Retinal pigment epithelial cell (primary cell): ENCODE measurements around the gene STOX2.

ENCODE experiments used
- DNase-seq: peaks from one replicate; pipeline ENCODE4 v3.0.0-alpha.2; 2010; ENCODE audit warnings: low read depth
- H3K4me3 ChIP-seq: 2 replicates; pipeline ENCODE4 v1.5.1; 2011; ENCODE audit warnings: mild to moderate bottlenecking, low read length, control low read depth, moderate library complexity
- TF ChIP-seq, protein P1 (sequence below): conservative IDR thresholded peaks from 2 replicates; pipeline ENCODE4 v1.5.1; 2011; ENCODE audit warnings: low read depth, low read length, control low read depth, inconsistent platforms

The STOX2 gene

DNA sequence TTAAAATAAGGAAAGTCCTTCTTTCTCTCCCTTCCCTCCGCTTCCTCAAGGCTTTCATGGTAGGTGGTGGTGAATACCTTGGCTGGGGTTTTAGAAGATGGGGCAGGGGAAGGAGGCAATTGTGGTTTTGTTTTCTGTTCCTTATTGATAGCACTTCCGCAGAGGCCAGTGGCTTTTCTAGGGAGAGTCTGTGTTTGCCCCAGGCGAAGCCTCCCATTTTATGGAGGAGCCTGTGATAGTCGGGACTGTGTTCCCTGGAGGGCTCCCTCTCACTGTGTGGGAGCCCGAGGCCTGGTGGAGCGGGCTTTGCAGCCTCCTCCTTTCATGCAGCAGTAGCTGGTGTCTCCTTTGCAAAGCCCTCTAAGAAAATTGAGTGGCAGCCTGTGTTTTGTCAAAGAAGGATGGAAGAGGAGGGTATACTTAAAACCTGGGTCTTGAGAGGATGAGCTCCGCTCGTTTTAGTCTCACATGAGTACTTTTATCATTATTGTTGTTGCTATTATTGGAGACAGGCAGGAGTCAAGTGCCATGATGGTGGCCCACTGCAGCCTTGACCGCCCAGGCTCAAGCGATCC lies 29.8 kb upstream of the STOX2 start:
- DNase-seq = no peak
- TF ChIP-seq, protein P1, sequence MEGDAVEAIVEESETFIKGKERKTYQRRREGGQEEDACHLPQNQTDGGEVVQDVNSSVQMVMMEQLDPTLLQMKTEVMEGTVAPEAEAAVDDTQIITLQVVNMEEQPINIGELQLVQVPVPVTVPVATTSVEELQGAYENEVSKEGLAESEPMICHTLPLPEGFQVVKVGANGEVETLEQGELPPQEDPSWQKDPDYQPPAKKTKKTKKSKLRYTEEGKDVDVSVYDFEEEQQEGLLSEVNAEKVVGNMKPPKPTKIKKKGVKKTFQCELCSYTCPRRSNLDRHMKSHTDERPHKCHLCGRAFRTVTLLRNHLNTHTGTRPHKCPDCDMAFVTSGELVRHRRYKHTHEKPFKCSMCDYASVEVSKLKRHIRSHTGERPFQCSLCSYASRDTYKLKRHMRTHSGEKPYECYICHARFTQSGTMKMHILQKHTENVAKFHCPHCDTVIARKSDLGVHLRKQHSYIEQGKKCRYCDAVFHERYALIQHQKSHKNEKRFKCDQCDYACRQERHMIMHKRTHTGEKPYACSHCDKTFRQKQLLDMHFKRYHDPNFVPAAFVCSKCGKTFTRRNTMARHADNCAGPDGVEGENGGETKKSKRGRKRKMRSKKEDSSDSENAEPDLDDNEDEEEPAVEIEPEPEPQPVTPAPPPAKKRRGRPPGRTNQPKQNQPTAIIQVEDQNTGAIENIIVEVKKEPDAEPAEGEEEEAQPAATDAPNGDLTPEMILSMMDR = no peak
- H3K4me3 ChIP-seq = no peak overlapping the region

DNA sequence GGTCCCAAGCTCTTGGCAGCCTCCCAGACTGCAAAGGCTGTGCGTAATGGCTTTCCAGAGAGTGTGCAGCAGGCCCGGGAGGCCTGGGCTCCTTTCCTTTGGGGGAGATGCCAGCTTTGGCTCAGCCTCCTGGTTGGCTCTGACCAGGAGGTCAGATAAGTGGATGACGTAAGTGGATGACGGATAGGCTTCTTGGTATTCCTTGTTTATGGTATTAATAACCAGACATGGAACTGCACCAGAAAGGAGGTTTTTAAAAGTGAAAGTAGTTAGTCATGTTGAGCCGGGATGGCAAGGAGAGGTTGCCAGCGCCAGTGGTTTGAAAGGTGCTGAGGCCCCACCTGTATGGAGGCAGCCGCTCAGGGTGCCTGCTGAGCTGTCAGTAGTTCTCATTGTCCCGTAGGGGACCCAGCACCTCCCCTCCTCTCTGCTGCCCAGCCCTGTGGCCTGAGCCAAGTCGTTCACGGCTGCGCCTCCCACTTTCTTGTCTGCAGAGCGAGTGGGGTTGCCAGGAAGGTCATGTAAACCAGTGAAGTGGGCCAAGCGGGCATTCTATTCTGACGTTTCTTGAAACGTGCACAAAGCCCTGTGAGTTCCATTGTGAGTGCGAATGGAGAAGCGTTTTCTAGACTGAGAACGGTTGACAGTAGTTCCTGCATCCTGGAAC lies 28.7 kb upstream of the STOX2 start:
- TF ChIP-seq, protein P1 = no peak
- DNase-seq = peak; percentile 99

DNA sequence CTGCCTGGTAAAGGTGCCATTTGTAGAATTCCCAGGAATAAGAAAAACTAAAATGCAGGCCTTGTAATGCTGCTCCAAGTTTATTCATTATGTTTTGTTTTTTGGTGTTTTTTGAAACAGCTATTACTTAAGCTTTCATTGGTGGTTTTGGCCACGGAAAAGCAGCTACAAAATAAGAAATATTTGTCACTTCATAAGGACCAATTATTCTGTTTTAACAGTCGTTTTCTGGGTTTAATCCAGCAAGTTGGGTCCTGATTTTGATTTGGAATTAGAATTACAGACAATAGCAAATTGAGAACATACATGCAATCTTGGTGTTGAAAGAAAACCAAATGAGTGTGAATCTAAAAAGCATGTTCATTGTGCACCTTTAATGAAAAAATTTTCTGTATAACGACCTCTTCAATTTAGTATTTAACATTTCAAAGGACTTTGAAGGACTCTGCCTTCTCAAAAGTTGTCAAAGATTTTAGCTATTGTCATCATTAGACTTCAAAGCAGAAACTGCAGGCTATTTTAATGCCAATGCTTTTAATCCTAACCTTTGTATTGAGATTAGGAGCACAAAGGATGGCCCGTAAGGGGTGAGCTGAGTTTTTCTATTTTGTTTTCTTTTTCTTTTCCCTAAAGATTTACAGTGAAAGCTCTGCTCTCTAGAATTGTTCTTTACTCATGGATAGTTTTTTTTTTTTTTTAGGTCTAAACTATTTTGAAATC lies 26.7 kb upstream of the STOX2 start:
- no peak overlapping the region for H3K4me3 ChIP-seq
- no peak for DNase-seq
- TF ChIP-seq, protein P1 = no peak

More for the DNA sequence above, 28.7 kb upstream of the STOX2 start:
- peak overlapping the region; percentile 36 for H3K4me3 ChIP-seq

DNA sequence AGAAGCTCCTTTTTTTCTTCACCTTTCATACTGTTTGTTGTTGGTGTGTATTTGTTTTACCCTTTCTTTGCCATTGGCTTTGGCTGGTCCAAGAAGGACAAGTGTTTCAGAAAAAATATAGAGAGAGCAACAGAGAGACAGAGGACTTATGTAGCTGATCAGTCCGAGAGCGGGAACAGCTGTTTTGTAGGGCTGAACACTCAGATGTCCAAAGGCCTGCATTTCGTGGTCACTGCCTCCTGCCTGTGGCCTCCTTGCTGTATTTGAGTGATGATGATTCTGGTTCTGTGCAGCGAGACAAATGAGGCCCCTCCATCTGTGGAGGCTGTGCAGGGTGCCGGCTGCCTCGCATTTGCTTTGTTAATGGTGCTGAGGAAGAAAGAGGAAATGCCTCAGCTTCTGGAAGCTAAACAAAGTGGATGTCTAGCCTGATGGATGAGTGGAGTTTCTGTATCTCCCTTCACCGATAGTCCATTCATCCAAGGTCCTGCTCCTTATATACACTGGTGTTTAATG lies 19.8 kb upstream of the STOX2 start:
- DNase-seq = no peak

DNA sequence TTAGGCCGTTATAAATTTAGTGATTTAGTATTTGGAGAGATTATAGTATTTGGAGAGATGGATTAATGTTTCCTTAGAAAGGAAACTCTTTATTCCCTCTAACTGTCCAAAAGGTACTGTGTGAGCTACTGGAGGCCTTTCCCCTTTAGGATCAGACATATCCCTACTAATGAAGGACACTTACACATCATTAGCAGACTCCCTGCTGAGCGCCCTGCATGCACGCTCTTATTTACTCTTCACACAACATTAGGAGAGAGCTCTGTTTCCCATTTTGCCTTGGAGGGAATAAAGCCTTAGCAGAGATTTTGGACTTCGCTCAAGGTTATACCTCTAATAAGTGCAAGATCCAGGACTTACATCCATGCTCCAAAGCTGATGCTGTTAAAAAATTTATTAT lies 17.8 kb upstream of the STOX2 start:
- H3K4me3 ChIP-seq = no peak overlapping the region
- TF ChIP-seq, protein P1 = no peak
- DNase-seq = no peak

More for the DNA sequence above, 19.8 kb upstream of the STOX2 start:
- no peak overlapping the region for H3K4me3 ChIP-seq
- TF ChIP-seq, protein P1 = no peak

DNA sequence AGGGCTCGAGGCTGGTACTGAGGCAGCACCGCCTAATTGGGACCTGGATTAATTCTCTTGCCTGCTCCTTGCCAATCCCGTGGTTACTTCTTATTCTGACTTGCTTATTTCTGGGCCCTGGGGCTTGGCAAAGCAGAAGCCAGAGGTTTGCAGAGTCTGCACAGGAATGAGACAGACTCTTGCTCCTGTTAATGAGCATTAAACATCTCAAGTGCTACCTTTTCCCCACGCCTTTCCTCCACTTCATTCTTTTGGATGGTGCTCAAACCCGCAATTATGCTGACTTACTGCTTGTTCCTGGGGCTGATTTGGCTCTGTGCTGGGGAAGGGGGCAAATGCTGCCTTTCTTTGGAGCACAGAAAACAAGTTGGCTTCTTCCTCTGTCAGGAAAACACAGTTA lies 16.5 kb upstream of the STOX2 start:
- no peak for DNase-seq
- no peak overlapping the region for H3K4me3 ChIP-seq
- TF ChIP-seq, protein P1 = no peak
